Coronary artery (tissue), 2 donors: ENCODE results near the gene KCNQ1.

Experiments
- DNase-seq: peaks from one replicate; pipeline ENCODE4 v3.0.0-alpha.2; 2017; ENCODE audit warnings: low spot score
- H3K27ac ChIP-seq, 2 donors: fragments of 200-600 bp; sonication (generic); one replicate each; pipeline ENCODE4 v1.5.1; 2016 to 2019
- H3K4me3 ChIP-seq: fragments of 200-600 bp; sonication (generic); 2 replicates; pipeline ENCODE4 v1.5.1; 2016; ENCODE audit warnings: mild to moderate bottlenecking, moderate library complexity
- CTCF ChIP-seq: fragments of 200-600 bp; sonication (generic); IDR thresholded peaks from one replicate; pipeline ENCODE4 v1.5.1; 2019; ENCODE audit warnings: antibody characterized with exemption

KCNQ1 gene

DNA sequence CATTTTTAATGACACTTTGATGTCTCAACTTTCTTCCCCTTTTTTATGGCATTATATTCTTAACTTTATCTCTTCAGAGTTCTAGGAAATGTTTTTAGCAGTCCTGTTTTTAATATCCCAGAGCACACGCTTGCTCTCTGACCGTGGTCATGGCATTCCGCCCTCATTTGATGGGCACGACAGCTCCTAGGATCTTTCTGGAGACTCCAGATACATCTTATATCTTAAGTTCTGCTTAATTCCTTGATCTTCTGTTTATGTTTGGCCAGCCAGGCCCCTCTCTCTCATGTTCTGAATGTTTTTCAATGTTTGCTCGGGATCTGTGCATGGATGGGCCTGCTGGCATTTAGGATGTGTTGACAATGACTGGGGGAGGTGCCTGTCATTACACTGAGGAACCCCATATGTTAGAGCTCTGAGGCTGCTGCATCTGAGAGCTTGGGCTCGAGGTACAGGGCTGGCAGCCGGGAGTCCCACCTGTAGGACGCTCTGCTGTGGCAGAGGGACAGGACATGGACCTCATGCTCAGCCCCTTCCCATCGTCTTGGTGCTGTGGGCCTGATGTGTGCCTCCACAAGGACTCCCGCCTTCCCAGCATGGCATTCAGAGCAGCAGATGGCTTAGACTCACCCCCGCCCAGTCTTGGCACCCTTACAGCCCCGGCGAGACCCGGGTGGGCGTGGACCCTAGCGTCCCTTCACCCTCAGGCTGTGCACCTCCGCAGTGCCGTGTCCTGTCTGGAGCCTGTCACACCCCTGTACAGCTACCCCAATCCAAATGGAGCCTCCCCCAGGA is 365.8 kb downstream of the KCNQ1 start:
- TF ChIP-seq CTCF: no peak

GRCh38 chr11:2811206-2812091 is 366.6 kb downstream of the KCNQ1 start:
- TF ChIP-seq CTCF: no peak
- no peak overlapping the region for H3K4me3 ChIP-seq

More for the DNA sequence above, 365.8 kb downstream of the KCNQ1 start:
- DNase-seq: no peak
- Histone ChIP-seq H3K27ac (peak overlapping the region in 1 of 2 donors; percentile 0), H3K4me3 (no peak overlapping the region)

DNA sequence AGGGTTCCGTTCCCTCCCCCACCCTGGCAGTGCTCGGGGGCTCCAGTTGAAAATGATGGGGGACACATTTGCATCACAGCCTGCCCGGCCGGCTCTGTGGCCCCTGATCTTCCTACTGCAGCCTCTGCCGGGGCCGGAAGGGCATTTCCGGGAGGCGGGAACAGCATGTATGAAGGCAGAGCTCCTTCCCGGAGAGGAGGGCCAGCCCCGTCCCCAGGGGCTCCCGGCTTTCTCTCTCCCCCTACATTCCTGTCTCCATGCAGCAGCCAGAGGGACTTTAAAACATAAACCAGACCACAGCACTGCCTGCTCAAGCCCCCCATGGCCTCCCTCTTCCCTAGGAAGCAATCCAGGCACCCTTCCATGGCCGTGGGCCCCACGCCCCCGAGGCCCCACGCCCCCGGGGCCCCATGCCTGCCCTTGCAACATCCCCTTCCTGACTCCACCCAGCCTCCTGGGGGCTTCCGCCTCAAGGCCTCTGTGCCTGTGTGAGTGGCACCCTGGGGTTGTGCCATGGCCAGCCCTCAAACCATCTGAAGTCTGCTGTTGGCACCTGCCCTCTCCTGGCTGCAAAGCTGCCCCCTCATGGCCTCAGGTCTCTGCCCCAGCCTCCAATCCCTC is 367.7 kb downstream of the KCNQ1 start:
- DNase-seq: no peak
- Histone ChIP-seq H3K27ac (peak overlapping the region in 1 of 2 donors; percentile 65), H3K4me3 (peak overlapping the region; percentile 49)
- TF ChIP-seq CTCF: no peak

More at GRCh38 chr11:2811206-2812091, 366.6 kb downstream of the KCNQ1 start:
- H3K27ac ChIP-seq: peak overlapping the region in 1 of 2 donors; percentile 65
- DNase-seq: no peak

- DNase-seq: no peak
- no peak for TF ChIP-seq CTCF
- Histone ChIP-seq H3K4me3 (no peak overlapping the region), H3K27ac (no peak overlapping the region)
Measured at GRCh38 chr11:2813141-2813908, 368.5 kb downstream of the KCNQ1 start.

DNA sequence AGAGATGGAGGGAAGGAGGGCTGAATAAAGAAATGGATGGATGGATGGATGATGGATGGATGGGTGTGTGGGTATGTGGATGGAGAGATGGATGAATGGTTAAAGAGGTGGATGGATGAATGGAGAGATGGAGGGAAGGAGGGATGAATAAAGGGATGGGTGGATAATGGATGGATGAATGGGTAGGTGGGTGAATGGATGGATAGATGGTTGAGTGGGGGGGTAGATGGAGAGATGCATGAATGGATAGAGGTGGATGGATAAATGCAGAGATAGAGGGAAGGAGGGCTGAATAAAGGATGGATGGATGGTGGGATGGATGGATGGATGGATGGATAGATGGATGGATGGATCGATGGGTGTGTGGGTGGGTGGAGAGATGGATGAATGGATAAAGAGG is 369.2 kb downstream of the KCNQ1 start:
- Histone ChIP-seq H3K4me3 (no peak overlapping the region), H3K27ac (no peak overlapping the region)
- no peak for DNase-seq
- no peak for TF ChIP-seq CTCF

DNA sequence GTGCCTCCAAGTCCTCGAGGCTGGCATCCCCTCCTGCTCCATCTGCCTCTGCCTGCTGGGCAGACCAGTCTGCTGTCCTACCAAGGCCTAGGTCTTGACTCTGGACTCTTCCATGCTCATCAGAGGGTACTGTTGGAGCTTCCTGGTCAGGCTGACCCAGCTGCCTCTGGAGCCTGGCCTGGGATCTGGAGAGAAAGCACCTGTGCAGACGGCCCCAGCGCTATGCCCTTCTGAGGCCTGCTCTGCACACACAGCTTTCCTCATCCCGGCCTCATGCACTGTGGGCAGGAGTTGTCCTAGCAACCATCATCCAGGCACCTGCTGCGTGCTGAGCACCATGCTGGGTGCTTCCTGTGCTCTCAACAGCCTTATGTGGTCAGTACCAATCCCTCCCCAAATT is 369.9 kb downstream of the KCNQ1 start:
- Histone ChIP-seq H3K27ac (no peak overlapping the region), H3K4me3 (no peak overlapping the region)
- TF ChIP-seq CTCF: no peak
- DNase-seq: no peak
